Stimulated activated CD4-positive, alpha-beta T cell treated with anti-CD3 and anti-CD28 coated beads, Interleukin-12 subunit alpha, Interleukin-12 subunit beta, amount 100 ng/mL, for 24 hours (primary cell): ENCODE results near the gene BYSL.

Source experiments
- DNase-seq, 2 experiments: peaks; one replicate each; pipeline ENCODE4 v3.0.0-alpha.2; 2020; ENCODE audit warnings: low read depth in 2 of 2

BYSL gene

DNA sequence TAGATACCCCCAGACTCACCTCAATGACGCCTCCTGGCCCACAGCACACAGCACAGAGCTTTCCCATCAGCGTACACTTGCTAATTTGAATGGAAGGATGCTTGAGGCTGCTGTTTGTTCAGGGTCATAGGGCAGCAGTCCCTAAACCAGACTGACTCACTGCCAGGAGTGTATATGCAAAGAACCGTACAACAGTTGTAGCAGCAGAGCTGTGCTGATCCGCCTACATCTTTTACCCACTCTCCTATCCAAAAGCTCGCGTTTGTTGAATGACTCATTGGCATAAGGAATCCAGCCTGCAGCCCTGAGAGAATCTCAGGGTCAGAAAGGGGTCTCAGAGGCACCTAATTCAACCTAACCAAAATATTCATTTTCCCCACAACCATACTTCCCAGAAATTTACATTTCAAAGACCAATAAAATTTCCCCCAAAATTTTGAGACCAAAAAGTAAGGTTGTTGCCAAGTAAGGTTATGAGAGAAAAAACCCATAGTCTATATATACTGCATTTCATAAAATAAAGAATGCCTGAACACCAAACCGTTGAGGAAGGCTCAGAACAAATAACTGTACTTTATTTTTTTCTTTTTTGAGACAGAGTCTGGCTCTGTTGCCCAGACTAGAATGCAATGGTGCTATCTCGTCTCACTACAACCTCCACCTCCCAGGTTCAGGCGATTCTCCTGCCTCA lies 55.6 kb downstream of the BYSL start:
- no peak for DNase-seq
